ENCODE results near the gene CDKN2A.

DNA sequence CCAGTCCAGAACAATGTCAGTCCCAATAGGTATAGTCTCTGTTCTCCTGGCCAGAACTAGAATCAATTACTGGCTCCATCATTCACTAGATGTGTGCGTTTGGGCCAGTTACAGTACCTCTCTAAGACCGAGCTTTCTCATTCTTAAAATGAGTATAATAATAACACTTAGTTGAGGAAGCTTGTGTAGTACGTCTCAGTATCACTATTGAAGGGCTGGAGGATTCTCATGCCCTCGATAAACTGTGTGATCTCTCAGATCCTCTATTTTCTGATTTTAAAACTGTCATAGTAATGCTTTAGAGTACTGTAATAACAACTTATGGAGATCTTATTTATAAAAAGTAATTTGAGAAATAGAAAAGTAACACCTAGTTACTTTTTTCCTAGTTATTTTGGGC lies 50.7 kb downstream of the CDKN2A start:
- TF ChIP-seq CTCF (IDR thresholded peaks at IDR 0.05) (no peak), POLR2AphosphoS5 (IDR thresholded peaks at IDR 0.05; ENCODE audit: low read depth, low read length) (no peak)

All from Panc1 (cell line).